MM.1S (cell line): ENCODE data around the gene HACE1.

Source experiments
- EZH2 ChIP-seq: fragments of 300-600 bp; sonication (generic); optimal IDR thresholded peaks from 2 replicates; pipeline ENCODE3; 2017; ENCODE audit warnings: low read depth, mild to moderate bottlenecking, antibody characterized with exemption, low read length, mixed read lengths
- EZH2phosphoT487 ChIP-seq: fragments of 300-600 bp; sonication (generic); IDR thresholded peaks from 2 replicates; pipeline ENCODE4 v1.6.1; 2018; ENCODE audit warnings: antibody characterized with exemption, low read length
- TF ChIP-seq, protein P1 (sequence below): fragments of 300-600 bp; sonication (generic); IDR thresholded peaks from 2 replicates; pipeline ENCODE4 v1.5.1; 2016; ENCODE audit warnings: antibody characterized with exemption, low read length, mixed read lengths

DNA sequence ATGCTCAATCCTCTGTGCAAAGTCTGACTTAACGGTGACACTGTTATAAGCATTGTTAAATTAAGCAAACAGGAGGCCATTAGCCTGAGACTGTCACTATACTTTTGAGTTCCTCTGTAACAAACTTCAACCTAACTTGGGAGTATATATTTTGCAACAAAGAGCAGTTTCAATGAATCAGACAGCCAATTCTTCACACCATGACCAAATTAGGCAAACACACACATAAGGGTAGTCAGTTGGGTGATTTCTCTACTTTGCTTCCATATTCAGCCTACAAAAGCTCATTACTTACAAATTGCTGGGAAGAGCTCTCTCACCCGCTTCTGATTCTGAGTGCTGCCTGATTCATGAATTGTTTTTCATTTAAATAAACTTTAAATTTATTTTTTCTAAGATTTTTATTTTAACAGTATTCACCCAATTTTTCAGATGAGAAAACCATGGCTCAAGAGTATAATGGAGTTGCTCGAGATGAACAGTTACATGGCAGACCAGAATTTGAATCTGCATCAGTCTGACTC lies 60.5 kb downstream of the HACE1 start:
- TF ChIP-seq, protein P1, sequence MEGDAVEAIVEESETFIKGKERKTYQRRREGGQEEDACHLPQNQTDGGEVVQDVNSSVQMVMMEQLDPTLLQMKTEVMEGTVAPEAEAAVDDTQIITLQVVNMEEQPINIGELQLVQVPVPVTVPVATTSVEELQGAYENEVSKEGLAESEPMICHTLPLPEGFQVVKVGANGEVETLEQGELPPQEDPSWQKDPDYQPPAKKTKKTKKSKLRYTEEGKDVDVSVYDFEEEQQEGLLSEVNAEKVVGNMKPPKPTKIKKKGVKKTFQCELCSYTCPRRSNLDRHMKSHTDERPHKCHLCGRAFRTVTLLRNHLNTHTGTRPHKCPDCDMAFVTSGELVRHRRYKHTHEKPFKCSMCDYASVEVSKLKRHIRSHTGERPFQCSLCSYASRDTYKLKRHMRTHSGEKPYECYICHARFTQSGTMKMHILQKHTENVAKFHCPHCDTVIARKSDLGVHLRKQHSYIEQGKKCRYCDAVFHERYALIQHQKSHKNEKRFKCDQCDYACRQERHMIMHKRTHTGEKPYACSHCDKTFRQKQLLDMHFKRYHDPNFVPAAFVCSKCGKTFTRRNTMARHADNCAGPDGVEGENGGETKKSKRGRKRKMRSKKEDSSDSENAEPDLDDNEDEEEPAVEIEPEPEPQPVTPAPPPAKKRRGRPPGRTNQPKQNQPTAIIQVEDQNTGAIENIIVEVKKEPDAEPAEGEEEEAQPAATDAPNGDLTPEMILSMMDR: no peak
- TF ChIP-seq EZH2 (no peak), EZH2phosphoT487 (no peak)
